Measurements from ENCODE around the gene HNRNPM.

The HNRNPM gene

GRCh38 chr19:8487137-8487851, 42.5 kb downstream of the HNRNPM start:
- DNase-seq (ENCODE audit: low read depth in 2 of 2) = peak; percentile 36 to 66

- DNase-seq (ENCODE audit: low read depth in 2 of 2) = no peak
Measured at GRCh38 chr19:8488365-8488764, 43.6 kb downstream of the HNRNPM start.

GRCh38 chr19:8489561-8490394, 45.0 kb downstream of the HNRNPM start:
- no peak for DNase-seq (ENCODE audit: low read depth in 2 of 2)

GRCh38 chr19:8490395-8490760, 45.6 kb downstream of the HNRNPM start:
- no peak for DNase-seq (ENCODE audit: low read depth in 2 of 2)

GRCh38 chr19:8490873-8491272, 46.1 kb downstream of the HNRNPM start:
- no peak for DNase-seq (ENCODE audit: low read depth in 2 of 2)

- DNase-seq (ENCODE audit: low read depth in 2 of 2) = no peak
Measured at GRCh38 chr19:8491574-8491973, 46.8 kb downstream of the HNRNPM start.

GRCh38 chr19:8494158-8494557, 49.4 kb downstream of the HNRNPM start:
- DNase-seq (ENCODE audit: low read depth in 2 of 2) = no peak

- no peak for DNase-seq (ENCODE audit: low read depth in 2 of 2)
Measured at GRCh38 chr19:8498295-8498694, 53.5 kb downstream of the HNRNPM start.

GRCh38 chr19:8499048-8499833, 54.5 kb downstream of the HNRNPM start:
- no peak for DNase-seq (ENCODE audit: low read depth in 2 of 2)

- DNase-seq (ENCODE audit: low read depth in 2 of 2) = no peak
Measured at GRCh38 chr19:8500158-8500557, 55.4 kb downstream of the HNRNPM start.

- DNase-seq (ENCODE audit: low read depth in 2 of 2) = no peak
Measured at GRCh38 chr19:8501516-8501915, 56.7 kb downstream of the HNRNPM start.

GRCh38 chr19:8501981-8502380, 57.2 kb downstream of the HNRNPM start:
- DNase-seq (ENCODE audit: low read depth in 2 of 2) = no peak

- DNase-seq (ENCODE audit: low read depth in 2 of 2) = no peak
Measured at GRCh38 chr19:8503510-8503909, 58.7 kb downstream of the HNRNPM start.

GRCh38 chr19:8504171-8504570, 59.4 kb downstream of the HNRNPM start:
- no peak for DNase-seq (ENCODE audit: low read depth in 2 of 2)

- no peak for DNase-seq (ENCODE audit: low read depth in 2 of 2)
Measured at GRCh38 chr19:8504919-8505318, 60.1 kb downstream of the HNRNPM start.

GRCh38 chr19:8505680-8506401, 61.1 kb downstream of the HNRNPM start:
- DNase-seq (ENCODE audit: low read depth in 2 of 2) = peak in 1 of 2 donors; percentile 62

- DNase-seq (ENCODE audit: low read depth in 2 of 2) = no peak
Measured at GRCh38 chr19:8506402-8506957, 61.7 kb downstream of the HNRNPM start.

- no peak for DNase-seq (ENCODE audit: low read depth in 2 of 2)
Measured at GRCh38 chr19:8510589-8511115, 65.9 kb downstream of the HNRNPM start.

- no peak for DNase-seq (ENCODE audit: low read depth in 2 of 2)
Measured at GRCh38 chr19:8511573-8512101, 66.9 kb downstream of the HNRNPM start.

- no peak for DNase-seq (ENCODE audit: low read depth in 2 of 2)
Measured at GRCh38 chr19:8512115-8512967, 67.6 kb downstream of the HNRNPM start.
